OCI-LY3 (cell line): ENCODE data around the gene PLD1.

ENCODE experiments used
- CTCF ChIP-seq: fragments of 200-600, 300-600 bp; sonication (generic); IDR thresholded peaks from 2 replicates; pipeline ENCODE4 v1.5.1; 2014; ENCODE audit warnings: antibody characterized with exemption, low read length, low read depth
- EZH2phosphoT487 ChIP-seq: fragments of 200-600 bp; shearing (Covaris generic); IDR thresholded peaks from 2 replicates; pipeline ENCODE4 v1.6.1; 2018; ENCODE audit warnings: antibody characterized with exemption, mixed run types, low read depth

- TF ChIP-seq EZH2phosphoT487 = no peak
- TF ChIP-seq CTCF = no peak
Measured at GRCh38 chr3:171765511-171765887, 44.8 kb downstream of the PLD1 start.
